Breast epithelium (tissue), 3 donors: ENCODE data around the gene NR1I2.

Experiments used
- CTCF ChIP-seq, 3 donors: fragments of 450-650 bp; IDR thresholded peaks; one replicate each; pipeline ENCODE4 v1.5.1; 2016 to 2017; ENCODE audit warnings: antibody characterized with exemption in 3 of 3, mild to moderate bottlenecking in 3 of 3, moderate library complexity in 3 of 3
- POLR2A ChIP-seq: fragments of 450-650 bp; IDR thresholded peaks from one replicate; pipeline ENCODE4 v1.6.1; 2016; ENCODE audit warnings: antibody characterized with exemption, mild to moderate bottlenecking, moderate library complexity
- POLR2AphosphoS5 ChIP-seq, 3 donors: sonication (generic); formaldehyde crosslinking; IDR thresholded peaks; one replicate each; pipeline ENCODE4 v1.6.1; 2017; ENCODE audit warnings: antibody characterized with exemption in 3 of 3

GRCh38 chr3:119809249-119810017 is 27.5 kb downstream of the NR1I2 start:
- TF ChIP-seq POLR2AphosphoS5 (IDR thresholded peaks at IDR 0.05) (no peak), CTCF (IDR thresholded peaks at IDR 0.05) (no peak), POLR2A (no peak)
